ENCODE measurements around the gene MOXD1.
"Not testable (repeated sequence)": the region's sequence is repeated elsewhere in the genome, so short reads cannot be mapped to it uniquely, and the experiment has no call there.

Gene MOXD1

DNA sequence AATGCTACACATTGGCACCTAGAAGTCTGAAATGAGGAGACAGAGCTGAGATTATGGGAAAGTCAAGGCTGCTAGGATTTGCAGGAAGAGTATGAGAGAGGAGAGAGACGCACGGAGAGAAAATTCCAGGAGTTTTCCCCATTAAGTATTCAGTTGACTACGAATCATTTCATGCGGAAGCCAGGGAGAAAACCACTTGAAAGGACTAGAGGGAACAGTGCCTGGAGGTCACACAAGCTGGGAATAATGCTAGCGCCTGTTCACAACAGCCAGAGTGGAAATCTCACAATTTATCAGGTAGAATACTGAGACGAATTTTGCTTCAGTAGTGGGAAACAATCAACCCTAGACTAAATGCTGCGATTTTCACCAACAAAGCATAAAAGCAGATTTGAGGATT lies 118.6 kb downstream of the MOXD1 start:
- no peak for DNase-seq (ENCODE audit: low read depth in 2 of 2)

DNA sequence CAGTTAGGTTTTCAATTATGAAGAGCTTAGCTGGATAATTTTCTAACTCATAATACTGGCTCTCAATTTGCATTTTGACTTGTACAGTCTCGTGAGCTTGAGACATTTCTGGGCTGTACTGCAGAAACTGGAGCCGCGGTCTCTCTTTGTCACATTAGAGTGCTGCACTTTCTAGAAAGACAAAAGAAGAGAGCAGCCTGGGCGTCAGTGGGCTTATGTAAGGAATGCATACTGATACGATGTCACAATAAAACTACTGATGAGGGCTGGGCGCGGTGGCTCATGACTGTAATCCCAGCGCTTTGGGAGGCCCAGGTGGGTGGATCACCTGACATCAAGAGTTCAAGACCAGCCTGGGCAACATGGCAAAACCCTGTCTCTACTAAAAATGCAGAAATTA lies 120.8 kb downstream of the MOXD1 start:
- no peak for DNase-seq (ENCODE audit: low read depth in 2 of 2)

DNA sequence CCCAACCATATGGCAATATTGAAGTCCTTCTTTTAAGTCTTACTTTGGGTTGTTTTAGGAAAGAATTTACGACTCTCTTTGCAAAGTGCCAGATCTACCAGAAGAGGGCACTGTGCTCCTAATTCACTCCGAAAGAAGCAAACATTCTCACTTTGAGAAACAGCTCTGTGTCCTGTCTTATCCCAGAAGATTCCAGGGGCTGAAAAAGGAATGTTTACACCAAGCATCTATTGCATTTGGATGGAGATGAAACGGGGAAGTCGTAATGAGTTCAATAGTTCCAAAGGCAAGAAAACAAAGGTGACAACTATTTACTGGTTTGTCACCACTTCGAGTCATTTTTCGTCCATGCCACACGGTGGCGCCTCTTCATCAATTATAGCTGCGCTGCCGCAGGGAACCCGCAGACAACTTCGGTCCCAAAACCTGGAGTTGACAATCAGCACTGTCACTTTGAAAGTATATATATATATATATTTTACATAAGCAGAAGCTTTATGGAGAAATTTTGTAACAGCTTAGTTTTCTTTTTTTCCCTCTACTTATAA lies 121.6 kb downstream of the MOXD1 start:
- peak; percentile 41 to 53 for DNase-seq (ENCODE audit: low read depth in 2 of 2)

DNA sequence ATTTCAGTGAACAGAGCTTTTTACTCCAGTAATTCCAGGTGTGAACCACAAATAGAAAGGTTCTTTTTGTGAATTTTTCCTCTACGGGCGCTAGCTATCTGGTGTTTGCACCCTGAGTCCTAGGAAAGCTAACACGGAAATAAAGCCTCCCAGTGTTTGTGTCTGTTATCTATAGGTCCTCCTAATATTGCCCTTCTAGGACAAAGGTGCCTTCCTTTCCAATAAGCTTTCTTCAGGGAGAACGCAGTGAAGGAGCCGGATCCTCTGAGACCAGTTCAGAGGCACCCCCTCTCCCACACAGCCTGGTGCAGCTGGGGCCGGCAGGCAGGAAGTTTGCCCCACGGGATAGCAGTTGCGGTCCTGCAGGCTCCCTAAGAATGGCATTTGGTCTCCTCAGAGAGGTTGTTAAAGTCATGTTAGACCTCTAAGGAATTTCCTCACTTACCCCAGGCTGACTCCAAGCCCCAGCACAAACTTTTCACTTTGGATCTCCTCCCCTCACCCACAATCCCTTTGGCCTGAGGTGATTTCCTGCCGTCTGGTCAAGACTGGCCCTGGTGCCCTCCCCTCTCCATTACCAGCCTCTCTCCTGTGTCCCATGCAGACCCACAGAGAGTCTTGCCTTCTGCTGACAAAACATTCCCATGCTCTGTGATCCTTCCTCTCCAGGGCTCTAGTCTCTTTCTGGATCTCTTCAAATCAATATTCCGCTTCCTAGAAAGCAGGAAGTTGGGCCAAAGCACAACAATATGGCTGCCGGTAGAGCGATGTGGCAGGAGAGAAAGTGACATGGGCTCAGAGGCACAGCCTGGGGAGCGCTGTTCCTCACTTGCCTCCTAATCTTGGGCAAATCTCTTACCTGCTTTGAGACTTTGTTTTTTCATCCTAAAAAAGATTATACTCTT lies 126.0 kb downstream of the MOXD1 start:
- no peak for DNase-seq (ENCODE audit: low read depth in 2 of 2)

DNA sequence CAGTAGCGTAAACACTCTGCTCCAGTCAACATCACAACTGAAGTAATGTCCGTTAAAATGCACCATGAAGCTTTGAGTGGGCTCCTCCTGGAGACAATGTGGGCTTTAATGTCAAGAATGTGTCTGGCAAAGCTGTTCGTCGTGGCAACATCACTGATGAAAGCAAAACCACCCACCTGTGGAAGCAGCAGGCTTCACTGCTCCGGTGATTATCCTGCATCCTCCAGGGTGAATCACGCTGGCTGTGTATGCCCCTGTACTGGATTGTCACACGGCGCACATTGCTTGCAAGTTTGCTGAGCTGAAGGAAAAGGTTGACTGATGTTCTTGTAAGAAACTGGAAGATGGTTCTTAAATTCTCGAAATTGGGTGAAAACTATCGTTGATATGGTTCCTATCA lies 128.5 kb downstream of the MOXD1 start:
- DNase-seq (ENCODE audit: low read depth in 2 of 2): no peak

DNA sequence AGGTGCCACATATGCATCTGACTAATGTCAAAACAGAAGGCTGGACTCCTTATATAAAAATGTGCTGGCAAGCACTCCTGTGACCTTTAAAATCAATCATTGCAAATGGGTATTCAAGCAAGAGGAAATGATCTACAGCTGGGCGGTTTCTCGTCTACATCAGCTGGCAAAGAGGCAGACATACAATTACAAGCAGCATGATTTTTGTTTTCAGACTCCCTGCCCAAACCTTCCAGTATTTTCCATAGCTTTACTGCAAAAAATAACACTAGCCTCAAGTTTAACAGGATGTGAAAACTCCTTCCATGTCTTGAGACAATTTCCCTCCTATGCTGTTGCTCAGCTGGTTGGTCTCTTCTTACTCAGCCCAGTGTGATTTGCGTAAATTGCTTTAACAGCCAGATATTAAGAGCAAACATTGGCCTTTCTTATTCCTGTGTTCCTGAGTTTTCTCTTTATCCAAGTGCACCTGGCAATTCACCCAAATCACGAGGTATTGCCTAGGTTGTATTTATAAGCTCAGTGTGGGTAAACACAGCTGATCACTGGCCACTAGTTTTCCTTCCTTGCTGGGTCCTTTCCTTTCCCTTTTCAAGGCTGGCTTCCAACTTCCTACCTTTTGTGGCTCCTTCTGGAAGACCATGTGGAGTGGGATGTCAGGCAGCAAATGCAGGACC lies 130.4 kb downstream of the MOXD1 start:
- DNase-seq (ENCODE audit: low read depth in 2 of 2): no peak

DNA sequence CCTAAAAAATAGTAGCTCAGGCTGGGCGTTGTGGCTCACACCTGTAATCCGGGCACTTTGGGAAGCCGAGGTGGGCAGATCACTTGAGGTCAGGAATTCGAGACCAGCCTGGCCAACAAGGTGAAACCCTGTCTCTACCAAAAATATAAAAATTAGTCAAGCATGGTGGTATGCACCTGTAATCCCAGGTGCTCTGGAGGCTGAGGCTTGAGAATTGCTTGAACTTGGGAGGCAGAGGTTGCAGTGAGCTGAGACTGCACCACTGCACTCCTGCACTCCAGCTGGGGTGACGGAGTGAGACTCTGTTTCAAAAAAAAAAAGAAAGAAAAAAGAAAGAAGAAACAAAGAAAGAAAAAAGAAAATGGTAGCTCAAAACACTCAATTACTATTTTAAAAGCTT lies 132.6 kb downstream of the MOXD1 start:
- not testable (repeated sequence) for DNase-seq (ENCODE audit: low read depth in 2 of 2)

DNA sequence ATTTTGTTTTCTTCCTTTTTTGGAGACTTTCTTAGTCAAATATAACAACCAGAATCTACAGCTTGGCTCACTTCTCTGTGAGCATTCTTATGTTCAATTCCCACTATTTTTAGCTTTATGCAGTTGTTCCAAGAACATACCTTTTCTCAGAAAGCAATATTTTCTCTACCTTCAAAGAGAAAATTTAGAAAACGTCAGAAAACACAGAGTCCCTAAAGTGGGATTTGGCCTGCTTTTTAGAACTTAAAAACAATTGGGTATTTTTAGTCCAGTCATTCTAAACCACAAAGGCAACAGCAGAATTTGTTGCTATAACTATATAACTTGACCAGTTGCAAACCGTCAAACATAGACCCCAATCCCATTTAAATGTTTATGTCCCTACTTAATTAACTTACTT lies 133.1 kb downstream of the MOXD1 start:
- no peak for DNase-seq (ENCODE audit: low read depth in 2 of 2)

DNA sequence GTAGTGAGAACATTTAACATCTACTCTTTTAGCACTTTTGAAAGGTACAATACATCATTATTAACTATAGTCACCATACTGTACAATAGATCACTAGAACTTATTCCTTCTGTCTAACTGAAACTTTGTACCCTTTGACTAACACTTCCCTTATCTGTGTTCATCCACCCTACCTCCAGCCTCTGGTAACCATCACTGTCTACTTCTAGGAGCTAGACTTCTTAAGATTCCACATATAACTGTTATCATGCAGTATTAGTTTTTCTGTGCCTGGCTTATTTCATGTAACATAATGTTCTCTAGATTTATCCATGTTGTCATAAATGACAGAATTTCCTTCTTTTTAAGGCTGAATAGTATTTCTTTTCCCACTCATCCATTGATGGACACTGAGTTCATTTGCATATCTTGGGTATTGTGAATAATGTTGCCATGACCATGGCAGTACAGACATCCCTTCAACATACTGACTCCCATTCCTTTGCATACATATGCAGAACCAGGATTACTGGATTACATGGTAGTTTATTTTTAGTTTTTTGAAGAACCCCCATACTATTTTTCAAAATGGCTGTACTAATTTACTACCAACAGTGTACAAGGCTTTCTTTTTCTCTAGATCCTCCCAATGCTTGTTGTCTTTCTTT lies 135.7 kb downstream of the MOXD1 start:
- DNase-seq (ENCODE audit: low read depth in 2 of 2): no peak

DNA sequence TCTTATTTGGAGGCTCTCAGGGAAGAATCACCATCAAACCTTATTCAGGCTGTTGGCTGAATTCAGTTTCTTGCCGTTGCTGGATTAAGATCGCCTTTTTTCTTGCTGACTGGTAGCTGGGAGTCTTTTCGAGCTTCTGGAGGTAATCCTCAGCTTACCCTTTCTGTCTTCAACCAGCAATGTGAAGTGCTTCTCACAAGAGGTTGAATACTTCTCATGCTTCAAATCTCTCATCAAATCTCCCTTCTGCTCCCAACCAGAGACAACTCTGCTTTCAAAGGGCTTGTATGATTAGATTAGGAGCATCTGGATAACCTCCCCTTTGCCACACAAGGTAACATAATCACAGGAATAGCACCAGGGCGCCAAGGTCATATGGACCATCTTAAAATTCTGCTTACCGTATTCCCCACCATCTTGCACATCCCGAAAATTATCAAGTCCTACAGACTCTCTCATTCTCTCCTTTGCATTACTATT lies 137.2 kb downstream of the MOXD1 start:
- no peak for DNase-seq (ENCODE audit: low read depth in 2 of 2)

DNA sequence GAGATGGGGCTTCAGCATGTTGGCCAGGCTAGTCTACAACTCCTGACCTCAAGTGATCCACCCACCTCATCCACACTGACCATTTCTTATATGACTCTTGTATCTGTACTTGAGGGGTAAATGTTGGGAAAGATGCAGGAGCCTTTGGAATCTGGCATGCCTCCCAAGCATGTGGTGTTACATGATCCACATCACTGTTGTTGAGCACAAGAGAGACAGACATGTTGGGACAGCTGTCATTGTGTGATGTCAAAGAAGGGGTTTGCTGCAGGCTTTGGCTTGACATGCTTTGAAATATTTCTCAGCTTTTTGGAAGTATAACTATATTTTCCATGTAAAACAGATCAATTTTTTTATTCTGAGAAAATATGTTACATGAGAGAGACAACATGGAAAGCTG lies 139.9 kb downstream of the MOXD1 start:
- no peak for DNase-seq (ENCODE audit: low read depth in 2 of 2)

DNA sequence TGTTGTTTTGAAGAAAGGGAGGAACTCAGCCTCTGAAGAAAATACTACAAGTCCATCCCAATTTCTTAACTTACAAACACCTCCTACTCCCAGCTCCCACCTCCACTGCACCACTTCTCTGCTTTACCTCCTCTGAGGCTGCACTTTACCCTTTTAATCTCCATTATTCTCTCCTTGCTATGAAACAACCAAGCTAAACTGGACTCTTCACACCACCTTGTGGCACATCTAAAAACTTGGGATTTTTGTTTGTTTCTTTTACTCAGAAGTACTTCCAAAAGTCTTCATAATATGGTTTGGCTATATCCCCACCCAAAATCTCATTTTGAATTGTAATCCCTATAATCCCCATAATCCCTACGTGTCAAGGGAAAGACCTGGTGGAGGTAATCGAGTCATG lies 142.2 kb downstream of the MOXD1 start:
- DNase-seq (ENCODE audit: low read depth in 2 of 2): no peak

DNA sequence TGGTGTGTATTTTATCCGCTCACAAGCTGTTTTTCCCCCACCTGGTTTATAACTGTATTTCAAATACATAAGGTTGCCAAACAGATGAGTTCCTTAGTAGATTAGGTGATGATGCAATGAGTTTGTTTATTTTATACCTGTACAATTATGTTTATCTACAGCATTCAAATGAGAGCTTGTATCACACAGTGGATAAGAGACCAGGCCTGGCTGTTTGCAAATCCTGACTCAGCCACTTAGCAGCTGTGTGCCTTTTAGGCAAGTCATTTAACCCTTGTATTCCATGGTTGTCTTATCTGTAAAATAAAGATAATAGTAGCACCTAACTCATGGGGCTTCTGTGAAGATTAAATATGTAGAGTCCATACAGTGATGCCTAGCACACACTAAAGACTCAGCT lies 143.7 kb downstream of the MOXD1 start:
- no peak for DNase-seq (ENCODE audit: low read depth in 2 of 2)

DNA sequence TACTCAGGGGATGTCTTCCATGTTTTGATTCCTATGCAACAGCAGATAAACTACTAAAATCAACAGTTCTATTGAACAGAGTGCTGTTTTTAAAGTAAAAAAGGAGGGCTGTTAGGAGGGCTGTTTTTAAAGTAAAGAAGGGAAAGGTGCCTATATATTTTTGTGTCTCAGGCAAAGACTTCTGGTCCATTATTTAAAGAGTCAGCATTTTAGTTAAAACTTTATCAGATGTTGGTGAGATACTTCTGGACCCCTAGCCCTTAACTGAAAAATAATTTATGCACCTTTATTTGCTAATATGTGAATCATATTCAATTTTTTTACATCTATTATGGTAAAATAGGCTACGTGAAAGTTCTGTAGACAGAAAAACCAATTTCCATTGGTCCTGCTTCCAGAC lies 144.8 kb downstream of the MOXD1 start:
- no peak for DNase-seq (ENCODE audit: low read depth in 2 of 2)

DNA sequence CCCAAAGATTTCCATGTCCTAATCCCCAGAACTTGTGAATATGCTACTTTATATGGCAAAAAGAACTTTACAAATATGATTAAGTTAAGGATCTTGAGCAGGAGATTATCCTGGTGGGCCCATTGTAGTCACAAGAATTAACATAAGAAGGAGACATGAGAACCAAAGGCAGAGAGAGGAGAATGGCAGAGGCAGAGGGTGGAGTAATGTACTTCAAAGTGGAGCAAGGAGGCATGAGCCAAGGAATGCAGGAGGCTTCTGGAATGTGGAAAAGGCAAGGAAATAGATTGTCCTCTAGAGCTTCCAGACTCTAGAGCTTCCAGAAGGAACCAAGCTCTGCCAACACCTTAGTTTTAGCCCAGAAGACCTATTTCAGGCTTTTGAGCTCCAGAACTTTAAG lies 147.4 kb downstream of the MOXD1 start:
- no peak for DNase-seq (ENCODE audit: low read depth in 2 of 2)

DNA sequence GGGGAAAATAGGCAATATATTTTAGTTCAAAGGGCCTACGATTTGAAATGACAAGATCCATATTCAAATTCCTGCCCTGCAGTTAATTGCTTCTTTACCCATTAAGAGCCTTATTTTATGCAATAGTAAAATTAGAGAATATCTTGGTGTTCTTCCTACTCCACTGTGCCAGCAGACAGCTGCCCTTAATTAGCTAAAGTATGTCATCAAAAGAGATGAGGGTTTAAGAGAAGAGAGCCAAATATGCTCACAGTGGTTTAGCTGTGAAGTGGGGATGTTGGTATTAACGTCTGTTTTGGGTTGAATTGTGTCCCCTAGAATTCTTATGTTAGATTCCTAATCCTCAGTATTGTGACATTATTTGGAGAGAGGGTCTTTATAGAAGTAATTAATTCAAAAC lies 148.1 kb downstream of the MOXD1 start:
- DNase-seq (ENCODE audit: low read depth in 2 of 2): no peak

DNA sequence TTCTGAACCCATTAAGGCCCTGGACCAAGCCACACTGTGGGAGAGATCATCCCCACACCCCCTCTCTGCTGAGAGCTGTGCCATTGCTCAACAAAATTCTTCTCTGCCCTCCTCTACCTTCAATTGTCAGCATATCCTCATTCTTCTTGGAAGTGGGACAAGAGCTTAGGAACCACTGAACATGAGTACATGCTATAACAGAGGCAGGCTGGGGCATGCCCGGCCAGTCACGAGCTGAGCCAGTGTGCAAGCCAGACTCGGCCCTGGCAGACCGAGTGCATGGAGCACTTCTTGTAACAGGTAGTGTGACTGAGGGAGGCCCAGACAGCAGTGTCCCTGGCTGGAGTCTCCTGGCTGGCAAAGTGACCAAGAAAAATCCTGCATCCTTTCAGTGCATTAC lies 149.2 kb downstream of the MOXD1 start:
- DNase-seq (ENCODE audit: low read depth in 2 of 2): no peak

DNA sequence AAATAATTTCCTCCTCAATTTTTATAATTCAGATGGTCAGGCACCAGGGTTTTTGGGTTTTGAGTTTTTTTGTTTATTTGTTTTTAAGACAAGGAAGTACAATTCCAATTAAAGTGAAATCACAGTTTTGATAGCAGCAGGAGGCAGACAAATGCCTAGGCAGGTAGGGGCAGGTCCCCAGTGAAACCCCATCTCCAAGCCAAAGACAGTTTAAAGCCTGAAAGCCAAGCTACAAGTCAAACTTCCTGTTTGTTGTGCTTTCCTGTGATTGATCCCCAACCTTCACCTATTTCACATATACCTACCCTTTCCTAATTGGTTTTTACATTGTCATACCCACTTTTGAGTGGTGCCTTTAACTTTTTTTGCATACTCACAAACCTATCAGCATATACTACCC lies 149.6 kb downstream of the MOXD1 start:
- no peak for DNase-seq (ENCODE audit: low read depth in 2 of 2)

DNA sequence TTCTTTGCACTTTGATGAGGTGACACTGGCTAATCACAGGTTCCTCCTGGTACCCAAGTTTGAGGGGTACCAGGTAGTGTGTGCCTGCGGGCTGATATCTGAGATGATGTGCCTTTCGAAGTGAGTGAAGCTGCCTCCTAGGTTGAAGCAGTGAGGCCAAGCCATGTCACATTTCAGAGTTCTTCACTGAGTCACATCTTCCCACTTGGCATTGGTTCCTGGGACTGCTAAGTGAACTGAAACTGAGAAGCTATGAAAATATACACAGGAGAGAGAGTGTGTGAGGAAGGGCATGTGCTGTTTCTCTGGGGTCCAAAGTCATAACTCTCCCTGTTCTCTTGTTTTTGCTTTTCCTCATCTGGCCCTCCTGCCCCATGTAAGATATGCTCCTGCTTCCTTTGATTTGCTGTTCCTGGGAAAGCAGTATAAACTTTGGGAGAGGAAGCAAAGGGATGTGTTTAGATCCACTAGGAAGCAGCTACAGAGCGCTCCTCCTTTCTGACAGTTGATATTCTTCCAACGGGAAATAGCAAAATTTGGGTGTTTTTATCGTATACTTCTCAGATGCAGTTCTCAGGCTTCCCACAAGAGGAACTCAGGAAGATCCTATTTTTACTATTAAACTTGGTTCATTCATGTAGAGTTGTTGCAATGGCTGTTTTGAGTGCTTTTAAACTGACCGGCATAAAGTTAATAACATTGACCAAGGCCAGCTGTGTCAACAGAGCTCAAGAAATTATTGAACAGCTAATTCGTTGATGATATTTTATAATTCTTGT lies 153.7 kb downstream of the MOXD1 start:
- no peak for DNase-seq (ENCODE audit: low read depth in 2 of 2)

DNA sequence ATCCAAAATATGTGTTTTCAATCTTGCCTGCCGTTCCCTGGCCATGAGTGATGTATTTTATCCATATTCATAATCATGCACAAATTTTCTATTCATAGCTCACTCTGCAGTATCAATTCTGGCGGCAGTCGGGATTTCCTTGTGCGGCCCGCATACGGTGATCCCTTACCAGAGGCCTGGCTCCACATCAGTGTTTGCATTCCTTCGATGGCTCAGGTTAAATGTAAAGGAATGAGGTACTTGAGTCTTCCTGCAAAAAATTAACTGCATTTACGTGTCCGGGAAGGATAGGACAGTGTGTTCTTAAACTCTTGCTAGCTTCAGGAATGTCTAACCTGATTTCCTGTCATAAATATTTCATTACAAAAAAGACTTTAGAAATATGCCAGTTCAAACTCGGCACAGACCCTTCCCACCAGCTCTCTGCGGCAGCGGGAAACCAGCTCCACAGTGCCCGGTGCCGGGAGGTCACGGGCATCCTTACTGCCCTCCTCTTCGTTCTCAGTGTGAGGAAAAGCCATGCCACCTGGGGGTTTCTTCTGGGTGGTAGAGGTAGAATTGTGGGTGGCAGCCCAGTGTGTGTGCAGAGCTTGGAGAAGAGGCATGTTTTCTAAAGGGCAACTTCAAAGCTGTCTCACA lies 154.5 kb downstream of the MOXD1 start:
- no peak for DNase-seq (ENCODE audit: low read depth in 2 of 2)

DNA sequence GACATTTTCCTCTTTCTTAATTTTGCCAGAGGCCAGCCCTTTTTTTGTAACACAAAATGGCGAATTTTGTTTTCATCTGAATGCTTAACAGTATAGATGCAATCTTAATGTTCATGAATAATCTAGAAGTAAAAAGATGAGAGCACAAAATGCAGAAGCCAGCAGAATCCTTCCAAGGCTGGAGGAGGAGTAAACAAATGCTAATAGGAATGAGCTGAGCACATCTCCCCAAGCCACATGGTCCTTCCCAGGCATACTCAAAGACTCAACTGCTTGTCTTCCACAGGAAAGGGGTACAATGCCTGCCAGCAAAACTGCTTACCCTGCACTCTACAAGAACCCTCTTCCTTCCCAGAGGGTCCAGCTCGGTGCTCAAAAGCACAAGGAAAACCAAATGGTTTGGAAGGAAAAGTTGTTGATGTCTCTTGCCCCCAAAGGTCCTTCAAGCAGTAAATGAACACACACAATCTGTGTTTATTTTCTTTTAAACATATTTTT lies 155.1 kb downstream of the MOXD1 start:
- no peak for DNase-seq (ENCODE audit: low read depth in 2 of 2)

Data from stimulated activated CD8-positive, alpha-beta memory T cell treated with anti-CD3 and anti-CD28 coated beads, Interleukin-7, amount 100 ng/mL, for 4 hours (primary cell).